ENCODE data around the gene GRAMD1A. TPM values are rescaled to one million over a fixed set of nuclear protein-coding genes. Genes with fewer than 3 reads are reported as not detected.
"Not testable (repeated sequence)": the region's sequence is repeated elsewhere in the genome, so short reads cannot be mapped to it uniquely, and the experiment has no call there.

The GRAMD1A gene
- polyA plus RNA-seq, 4 donors = 48.4 to 60.8 (median 57.5) TPM

DNA sequence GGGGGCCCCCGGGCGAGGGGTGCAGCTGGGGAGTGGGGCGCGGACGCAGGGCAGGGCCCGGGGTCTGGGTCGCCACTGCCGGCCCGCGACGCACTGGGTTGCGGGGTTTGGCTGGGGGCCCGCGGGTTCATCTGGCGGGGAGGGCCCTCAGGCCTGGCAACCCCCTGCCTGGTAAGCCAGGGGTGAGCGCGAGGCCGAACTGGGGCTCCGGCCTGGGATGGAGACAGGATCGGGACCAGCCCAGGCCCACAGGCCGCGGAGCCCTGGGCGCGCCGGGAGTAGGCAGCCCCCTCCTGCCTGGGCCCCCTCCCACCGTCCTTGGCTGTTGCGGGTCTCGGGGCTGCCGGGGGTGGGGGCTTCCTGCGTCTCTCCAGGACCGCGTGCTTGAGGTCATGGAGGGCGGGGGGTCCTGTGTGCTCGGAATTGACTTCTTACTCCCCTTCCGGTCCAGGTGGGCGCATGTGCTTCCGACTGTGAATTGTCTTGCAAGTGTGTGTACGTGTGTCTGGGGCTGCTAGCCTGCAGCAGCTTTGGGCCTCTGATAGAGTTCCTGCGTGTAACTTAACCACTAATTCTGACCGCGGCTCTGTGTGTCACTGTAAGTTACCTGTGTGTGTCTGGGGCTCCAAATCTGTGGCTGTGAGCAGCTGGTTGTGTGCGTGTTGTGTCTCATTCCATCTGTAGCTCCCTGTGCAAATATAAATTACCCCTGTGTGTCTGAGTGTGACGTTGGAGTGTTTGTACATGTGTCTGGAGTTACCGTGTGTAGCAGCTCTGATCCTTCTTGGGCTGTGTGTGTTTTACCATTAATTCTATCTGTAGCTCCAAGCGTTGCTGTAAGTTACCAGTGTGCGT is 751 bp downstream of the GRAMD1A start:
- DNase-seq (ENCODE audit: low read depth in 4 of 4, low spot score in 3 of 4) = no peak

DNA sequence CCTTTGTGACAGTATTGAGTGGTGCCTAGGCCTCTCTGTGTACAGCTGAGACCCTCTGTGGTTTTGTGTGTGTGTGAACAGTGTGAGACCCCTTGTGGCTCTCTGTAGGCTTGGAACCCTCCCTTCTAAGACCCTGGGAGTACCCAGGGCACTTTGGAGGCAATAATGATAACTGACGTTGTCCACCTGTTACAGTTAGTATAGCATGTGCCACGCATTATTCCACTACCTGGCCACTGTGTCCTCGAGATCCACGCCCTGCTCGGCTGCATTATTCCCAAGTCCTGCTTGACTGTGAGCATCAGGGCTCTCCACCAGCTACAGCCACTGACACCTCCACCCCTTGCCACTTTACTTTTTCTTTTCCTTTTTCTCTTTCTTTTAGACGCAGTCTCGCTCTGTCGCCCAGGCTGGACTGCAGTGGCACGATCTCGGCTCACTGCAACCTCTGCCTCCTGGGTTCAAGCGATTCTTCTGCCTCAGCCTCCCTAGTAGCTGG is 2.0 kb downstream of the GRAMD1A start:
- DNase-seq (ENCODE audit: low read depth in 4 of 4, low spot score in 3 of 4) = no peak

DNA sequence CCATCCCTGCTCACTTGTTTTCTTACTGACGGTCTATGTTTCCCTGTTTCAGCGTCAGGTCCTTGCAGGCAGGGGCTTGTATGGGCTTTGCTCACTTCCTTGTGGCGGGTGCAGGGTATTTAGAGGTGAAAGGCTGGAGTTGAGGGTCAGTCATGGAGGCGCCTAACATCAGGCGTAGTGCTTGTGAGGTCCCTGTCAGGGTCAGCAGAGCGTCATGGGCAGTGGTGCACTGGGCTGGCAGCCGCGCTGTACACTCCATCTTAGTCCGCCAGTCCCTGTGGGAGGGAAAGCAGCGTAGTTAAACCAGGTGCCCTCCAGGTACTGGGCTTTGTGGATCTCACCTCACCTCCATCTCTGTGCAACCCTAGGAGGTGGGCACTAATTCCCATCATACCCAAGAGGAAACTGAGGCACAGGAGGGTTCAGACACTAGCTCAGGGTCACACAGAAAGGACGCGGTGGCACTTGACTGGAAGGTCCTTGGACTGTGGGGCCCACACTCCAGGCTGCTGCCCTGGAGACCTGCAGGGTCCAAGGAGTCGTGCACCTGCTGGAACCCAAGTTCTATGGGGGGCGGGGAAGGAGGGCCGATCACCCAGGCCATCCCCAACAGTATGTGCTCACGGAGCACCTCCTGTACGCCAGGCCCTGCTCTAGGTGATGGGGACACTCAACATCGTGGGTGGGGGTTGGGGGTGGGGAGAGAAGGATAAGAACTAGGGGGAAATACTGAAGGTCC is 4.6 kb downstream of the GRAMD1A start:
- no peak for DNase-seq (ENCODE audit: low read depth in 4 of 4, low spot score in 3 of 4)

DNA sequence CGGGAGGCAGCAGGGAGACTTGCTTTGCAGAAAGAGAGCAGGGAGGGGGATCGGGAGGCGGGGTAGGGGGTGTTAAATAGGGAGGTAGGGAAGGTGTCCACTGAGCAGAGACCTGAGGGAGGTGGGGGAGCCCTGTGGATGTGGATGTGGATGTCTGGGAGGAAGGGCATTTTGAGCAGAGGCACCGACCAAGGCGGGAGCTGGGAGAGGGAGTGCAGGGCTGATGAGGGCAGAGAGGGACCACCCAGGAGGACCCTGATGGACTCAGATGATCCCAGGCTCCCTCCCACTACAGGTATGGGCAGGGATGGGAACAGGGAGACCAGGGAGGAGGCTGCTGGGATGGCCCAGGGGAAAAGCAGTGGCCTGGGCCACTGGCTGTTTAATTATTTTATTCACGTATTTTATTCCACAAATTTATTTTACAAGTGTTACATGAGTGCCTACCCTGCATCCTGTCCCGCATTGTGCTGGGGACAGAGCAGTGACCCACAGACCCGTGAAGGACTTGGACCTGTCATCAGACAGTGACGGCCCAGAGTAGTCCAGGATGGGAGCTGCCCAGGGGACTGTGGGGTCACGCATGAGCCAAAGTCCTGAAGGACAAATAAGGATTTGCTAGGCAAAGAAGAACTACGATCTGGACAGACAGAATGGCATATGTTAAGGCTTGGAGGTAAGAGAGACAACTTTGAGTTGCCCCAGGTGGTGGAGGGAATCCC is 5.3 kb downstream of the GRAMD1A start:
- no peak for DNase-seq (ENCODE audit: low read depth in 4 of 4, low spot score in 3 of 4)

DNA sequence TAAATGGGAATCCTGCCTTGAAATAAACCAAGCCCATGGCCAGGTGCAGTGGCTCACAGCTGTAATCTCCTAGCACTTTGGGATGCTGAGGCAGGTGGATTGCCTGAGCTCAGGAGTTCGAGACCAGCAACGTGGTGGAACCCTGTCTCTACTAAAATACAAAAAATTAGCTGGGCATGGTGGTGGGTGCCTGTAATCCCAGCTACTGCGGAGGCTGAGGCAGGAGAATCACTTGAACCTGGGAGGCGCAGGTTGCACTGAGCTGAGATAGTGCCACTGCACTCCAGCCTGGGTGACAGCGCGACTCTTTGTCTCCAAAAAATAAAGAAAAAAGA is 5.9 kb downstream of the GRAMD1A start:
- not testable (repeated sequence) for DNase-seq (ENCODE audit: low read depth in 4 of 4, low spot score in 3 of 4)

DNA sequence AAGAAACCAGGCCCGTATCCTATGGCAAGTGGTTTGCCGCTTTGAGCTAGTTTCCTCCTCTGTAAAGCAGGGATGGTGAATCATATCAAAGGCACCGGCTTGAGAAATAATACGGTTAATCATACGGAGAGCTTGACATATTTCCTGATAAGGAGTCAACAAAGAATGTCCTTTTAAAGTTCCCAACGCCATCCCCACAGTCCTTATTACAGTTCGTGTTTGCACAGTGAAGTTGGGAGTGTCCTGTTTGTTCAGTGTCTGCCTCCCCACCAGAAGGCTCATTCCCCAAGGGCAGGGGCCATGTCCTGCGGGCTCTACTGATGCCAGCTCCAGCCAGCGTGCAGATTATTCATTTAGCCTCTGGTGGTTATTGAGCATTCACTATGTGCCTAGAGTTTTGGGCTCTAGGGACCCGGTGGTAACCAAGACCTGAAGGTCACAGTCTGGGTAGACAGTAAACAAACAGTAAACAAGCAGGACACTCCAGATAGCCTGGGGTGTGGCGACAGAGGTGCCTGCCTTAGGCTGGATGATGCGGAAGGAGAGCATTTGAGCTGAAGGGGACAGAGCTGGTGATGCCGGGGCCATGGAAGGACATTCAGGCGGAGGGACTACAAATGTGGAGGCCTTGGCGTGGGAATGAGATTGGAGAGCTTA is 6.3 kb downstream of the GRAMD1A start:
- no peak for DNase-seq (ENCODE audit: low read depth in 4 of 4, low spot score in 3 of 4)

DNA sequence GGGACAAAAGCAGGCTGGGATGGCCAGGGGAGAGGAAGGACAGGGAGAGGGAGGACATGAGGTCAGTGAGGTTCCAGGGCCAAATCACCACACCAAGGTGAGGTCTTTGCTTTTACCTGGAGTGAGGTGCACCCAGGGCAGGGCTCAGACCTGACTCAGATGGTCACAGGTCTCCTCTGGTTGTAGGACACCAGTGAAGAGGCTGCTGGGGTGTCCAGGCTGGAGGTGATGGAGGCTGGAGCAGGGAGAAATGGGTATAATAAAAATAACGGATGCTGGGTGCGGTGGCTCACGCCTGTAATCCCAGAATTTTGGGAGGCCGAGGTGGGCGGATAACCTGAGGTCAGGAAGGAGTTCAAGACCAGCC is 6.9 kb downstream of the GRAMD1A start:
- DNase-seq (ENCODE audit: low read depth in 4 of 4, low spot score in 3 of 4) = no peak

DNA sequence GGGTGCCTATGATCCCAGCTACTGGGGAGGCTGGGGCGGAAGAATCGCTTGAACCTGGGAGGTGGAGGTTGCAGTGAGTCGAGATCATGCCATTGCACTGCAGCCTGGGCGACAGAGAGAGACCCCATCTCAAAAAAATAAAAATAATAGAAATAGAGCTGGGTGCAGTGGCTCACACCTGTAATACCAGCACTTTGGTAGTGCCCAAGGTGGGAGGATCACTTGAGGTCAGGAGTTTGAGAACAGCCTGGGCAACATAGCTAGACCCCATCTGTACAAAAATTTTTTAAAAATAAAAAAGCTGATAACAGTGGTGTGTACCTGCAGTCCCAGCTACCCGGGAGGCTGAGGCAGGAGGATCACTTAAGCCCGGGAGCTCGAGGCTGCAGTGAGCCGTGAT is 7.3 kb downstream of the GRAMD1A start:
- DNase-seq (ENCODE audit: low read depth in 4 of 4, low spot score in 3 of 4) = not testable (repeated sequence)

DNA sequence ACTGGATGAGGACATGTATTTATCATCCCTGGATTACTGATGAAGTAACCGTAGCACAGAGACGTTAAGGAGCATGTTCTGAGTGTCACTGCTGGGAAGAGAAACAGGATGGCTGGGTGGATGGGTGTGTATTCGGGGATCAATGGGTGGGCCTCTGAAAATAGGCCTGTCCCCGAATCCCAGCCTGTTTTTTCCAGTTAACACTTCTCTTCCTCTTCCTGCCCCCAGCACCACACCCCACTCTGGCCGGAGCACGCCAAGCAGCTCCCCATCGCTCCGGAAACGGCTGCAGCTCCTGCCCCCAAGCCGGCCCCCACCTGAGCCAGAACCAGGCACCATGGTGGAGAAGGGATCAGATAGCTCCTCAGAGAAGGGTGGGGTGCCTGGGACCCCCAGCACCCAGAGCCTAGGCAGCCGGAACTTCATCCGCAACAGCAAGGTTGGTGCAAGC is 8.8 kb downstream of the GRAMD1A start:
- DNase-seq (ENCODE audit: low read depth in 4 of 4, low spot score in 3 of 4) = no peak

DNA sequence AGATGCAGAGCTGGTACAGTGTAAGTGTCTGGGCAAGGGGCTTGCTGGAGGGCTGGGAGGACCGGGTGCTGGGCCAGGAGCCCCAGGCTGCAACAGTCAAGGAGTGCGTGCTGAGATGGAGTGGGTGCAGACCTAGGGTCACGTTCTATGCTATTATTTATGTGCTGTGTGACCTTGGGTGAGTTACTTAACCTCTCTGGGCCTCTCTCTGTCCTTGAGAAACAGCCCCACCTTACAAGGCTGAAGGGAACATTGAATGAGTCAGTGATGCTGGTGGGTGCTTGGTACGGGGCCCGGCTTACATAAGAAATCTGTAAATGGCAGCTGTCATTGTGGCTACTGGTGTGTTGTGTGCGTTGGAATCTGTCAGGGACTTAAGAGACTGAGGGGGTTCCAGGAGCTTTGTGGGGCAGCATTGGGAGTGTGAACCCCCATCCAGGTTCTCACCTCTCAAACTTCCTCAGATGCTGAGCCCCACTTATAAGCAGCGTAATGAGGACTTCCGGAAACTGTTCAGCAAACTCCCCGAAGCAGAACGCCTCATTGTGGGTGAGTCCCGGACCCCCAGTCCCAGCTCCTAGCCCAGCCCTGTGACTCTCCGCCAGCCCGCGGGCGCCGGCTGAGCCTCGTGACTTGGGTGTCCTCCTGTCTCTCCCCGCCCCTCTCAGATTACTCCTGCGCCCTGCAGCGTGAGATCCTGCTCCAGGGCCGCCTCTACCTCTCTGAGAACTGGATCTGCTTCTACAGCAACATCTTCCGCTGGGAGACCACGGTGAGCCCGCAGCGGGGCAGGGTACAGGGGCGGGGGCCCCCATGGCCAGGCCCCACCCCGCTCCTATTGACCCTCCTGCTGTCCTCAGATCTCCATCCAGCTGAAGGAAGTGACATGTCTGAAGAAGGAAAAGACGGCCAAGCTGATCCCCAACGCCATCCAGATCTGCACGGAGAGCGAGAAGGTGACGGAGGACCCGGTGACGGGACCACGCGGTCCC is 9.6 kb downstream of the GRAMD1A start:
- DNase-seq (ENCODE audit: low read depth in 4 of 4, low spot score in 3 of 4) = no peak

DNA sequence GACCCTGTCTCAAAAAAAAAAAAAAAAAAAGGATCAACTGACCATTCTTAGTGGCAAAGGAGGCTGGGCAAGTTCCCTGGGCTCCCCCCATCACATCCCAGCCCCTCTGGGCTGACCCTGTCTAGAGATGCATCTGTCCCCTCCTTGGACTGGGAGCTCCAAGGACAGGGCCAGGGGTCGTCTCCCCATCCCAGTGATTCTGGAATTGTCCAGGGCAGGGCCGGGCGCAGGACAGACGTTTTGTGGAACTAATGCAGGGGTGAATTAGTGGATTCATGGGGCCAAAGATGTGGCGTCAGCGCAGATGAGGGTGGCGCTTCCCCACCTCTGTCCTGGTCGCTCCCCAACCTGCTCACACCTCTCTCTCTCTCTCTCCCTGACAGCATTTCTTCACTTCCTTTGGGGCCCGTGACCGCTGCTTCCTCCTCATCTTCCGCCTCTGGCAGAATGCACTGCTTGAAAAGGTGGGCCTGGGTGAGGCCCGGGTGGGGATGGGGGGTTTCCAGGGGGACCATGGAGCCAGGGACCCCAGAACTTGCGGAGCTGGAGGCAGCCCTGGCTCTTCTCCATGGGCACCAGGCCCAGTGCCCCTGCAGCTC is 11.1 kb downstream of the GRAMD1A start:
- DNase-seq (ENCODE audit: low read depth in 4 of 4, low spot score in 3 of 4) = no peak

DNA sequence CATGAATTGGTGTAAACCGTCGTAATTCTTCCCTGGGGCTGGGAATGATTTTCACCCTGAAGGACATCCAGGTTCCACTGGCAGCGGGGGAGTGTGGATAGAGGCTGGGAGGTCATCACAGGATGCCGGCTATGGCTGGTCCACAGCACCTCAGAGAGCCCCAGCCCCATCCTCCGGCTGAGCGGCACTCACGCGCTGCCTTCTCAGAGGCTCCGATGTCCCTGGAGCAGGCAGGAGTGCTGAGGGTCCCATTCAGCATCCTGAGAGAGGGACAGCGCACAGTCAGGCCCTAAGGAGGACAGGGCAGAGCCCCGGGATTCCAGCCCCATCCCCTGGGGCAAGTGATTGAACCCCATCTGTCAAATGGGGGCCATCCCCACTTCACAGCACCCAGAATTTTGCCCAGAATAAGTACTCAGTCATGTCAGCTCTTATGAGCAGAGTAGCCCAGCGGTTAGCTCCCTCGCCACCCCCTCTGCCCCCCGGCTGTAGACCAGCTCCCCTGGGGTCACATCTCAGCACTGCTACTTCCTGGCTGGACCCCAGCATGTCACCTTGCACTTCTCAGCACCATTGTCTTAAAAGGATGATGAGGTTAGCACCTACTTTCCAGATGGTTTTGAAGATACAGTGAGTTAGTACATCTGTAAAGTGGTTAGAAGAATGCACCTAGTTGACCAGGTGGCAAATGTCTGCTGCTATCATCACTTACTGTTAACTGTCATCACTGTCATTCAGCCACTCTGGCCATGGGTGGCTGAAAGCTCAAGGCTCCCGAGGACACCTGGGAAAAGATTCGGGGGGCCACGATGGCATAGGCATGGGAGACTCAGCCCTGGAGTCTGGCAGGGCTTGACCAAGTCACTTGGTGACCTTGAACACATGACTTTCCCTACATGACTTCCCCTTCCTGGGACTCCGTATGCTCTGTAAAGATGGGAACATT is 11.9 kb downstream of the GRAMD1A start:
- DNase-seq (ENCODE audit: low read depth in 4 of 4, low spot score in 3 of 4) = no peak

DNA sequence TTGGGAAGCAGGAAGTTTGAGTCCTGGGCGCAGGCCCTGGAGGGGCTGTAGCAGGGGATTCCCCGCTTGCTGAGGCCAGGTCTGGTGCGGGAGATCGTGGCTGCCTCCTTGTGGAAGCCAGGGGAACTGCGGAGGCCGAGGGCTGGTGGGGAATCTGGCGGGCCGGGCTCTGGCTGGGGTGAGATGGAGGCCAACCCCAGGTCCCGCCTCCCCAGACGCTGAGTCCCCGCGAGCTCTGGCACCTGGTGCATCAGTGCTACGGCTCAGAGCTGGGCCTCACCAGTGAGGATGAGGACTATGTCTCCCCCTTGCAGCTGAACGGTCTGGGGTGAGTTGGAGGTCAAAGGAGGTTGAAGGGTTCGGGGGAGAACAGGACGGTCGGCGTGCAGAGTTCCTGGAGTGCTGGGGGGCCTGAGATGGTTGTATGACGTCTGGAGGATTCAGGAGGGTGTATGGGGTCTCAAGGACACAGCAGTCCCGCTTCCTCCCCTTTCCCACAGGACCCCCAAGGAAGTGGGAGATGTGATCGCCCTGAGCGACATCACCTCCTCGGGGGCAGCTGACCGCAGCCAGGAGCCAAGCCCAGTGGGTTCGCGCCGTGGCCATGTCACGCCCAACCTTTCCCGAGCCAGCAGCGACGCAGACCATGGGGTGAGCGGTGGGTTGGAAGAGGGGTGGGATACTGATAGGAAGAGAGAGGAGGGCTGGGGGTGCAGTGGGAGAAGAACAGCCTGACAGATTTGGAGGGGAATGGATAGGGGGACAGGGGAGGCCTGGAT is 13.1 kb downstream of the GRAMD1A start:
- peak in 1 of 4 donors; percentile 34 for DNase-seq (ENCODE audit: low read depth in 4 of 4, low spot score in 3 of 4)

DNA sequence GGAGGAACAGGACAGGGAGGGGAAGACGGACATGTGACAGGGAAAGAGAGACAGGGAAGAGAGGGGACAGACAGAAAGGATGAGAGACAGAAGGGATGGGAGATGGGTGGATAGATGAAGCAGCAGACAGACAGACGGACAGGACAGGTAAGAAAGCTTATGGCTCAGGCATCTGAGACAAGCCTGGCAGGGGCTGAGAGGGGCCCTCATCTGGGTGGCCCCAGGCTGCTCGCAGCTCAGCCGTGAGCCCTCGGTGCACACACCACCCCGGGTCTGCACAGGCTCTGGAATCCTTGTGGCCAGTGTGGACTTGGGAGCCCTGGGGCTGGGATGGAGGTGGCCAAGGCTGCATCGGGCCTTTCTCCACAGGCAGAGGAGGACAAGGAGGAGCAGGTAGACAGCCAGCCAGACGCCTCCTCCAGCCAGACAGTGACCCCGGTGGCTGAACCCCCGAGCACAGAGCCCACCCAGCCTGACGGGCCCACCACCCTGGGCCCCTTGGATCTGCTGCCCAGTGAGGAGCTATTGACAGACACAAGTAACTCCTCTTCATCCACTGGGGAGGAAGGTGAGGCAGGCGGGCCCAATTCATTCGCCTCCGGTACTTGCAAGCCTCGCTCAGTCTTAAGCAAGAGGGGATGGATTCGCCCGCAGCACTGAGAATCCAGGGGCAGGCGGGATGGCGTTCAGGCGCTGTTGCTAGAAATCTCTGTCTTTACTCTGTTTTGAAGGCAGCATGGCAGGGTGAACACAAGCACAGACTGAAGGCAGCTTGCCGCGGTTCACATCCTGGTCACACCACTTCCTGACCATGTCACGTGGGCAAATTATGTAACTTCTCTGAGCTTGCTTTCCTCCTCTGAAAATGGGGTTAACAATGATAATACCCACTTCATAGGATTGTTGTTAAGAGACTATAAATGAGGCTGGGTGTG is 14.0 kb downstream of the GRAMD1A start:
- no peak for DNase-seq (ENCODE audit: low read depth in 4 of 4, low spot score in 3 of 4)

DNA sequence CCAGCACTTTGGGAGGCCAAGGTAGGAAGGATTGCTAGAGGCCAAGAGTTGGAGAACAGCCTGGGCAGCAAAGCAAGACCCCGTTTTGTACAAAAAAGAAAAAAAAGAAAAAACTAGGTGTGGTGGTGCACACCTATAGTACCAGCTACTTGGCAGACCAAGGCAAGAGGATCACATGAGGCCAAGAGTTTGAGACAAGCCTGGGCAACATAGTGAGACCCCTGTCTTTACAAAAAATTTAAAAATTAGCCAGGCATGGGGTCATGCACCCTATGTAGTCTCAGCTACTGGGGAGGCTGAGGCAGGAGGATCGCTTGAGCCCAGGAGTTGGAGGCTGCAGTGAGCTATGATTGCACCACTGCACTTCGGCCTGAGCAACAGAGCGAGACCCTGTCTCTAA is 14.7 kb downstream of the GRAMD1A start:
- not testable (repeated sequence) for DNase-seq (ENCODE audit: low read depth in 4 of 4, low spot score in 3 of 4)
